Colonic mucosa (tissue), 4 donors: ENCODE measurements around the gene MAD1L1. TPM values are rescaled to one million over a fixed set of nuclear protein-coding genes. Genes with fewer than 3 reads are reported as not detected.

Experiments used
- DNase-seq: peaks from one replicate; pipeline ENCODE4 v3.0.0-alpha.2; 2020
- H3K27ac ChIP-seq: fragments of 200-600 bp; one replicate; pipeline ENCODE4 v1.8.0; 2021
- H3K27me3 ChIP-seq: fragments of 200-600 bp; one replicate; pipeline ENCODE4 v1.8.0; 2021
- H3K36me3 ChIP-seq: fragments of 200-600 bp; one replicate; pipeline ENCODE4 v1.8.0; 2021
- H3K4me1 ChIP-seq: fragments of 200-600 bp; one replicate; pipeline ENCODE4 v1.8.0; 2021; ENCODE audit warnings: mild to moderate bottlenecking
- H3K4me3 ChIP-seq: fragments of 200-600 bp; one replicate; pipeline ENCODE4 v1.8.0; 2021
- H3K9ac ChIP-seq, 2 donors: one replicate each; pipeline ENCODE4 v1.7.0; 2013; ENCODE audit warnings: control low read depth in 2 of 2, low read depth in 2 of 2, low read length in 2 of 2
- H3K9me3 ChIP-seq: fragments of 200-600 bp; one replicate; pipeline ENCODE4 v1.8.0; 2021
- CTCF ChIP-seq: fragments of 200-600 bp; IDR thresholded peaks from one replicate; pipeline ENCODE4 v1.8.0; 2022; ENCODE audit warnings: antibody characterized with exemption, mild to moderate bottlenecking
- intact Hi-C: fragments of 100-400 bp; cut with DNase I; formaldehyde crosslinking; loops from one replicate; pipeline ENCODE4 v1.14.1; 2022
- total RNA-seq, 2 donors: library from RNA; stranded (reverse); fragmentation: NEBNext Ultra II Directional in 1 of 2; extraction: Animal tissue kit (Norgen Biotek cat#: 25700) in 1 of 2; gene quantifications; one replicate each; pipeline ENCODE4 v1.2.1, GENCODE V29; 2021
- donor health status: healthy.
- donor health status: DM: no; HTN: no; CAD: no.
- donor health status: DM: no; HTN: no; CAD: no.

The MAD1L1 gene
- total RNA-seq, 2 donors from 2014 or later = 18.2 to 47.0 TPM

- Histone ChIP-seq H3K27me3 (no peaks in the 10 kb centered on the region), H3K4me1 (no peaks in the 10 kb centered on the region), H3K9me3 (no peaks in the 10 kb centered on the region), H3K27ac (no peak overlapping the region), H3K36me3 (no peaks in the 10 kb centered on the region), H3K9ac (no peak overlapping the region), H3K4me3 (no peak overlapping the region)
- DNase-seq = no peak
- no peak for TF ChIP-seq CTCF
- intact Hi-C loops = no loop called here
Measured at GRCh38 chr7:1859266-1860035, 373.3 kb downstream of the MAD1L1 start.

- no peaks in the 10 kb centered on the region for H3K36me3 ChIP-seq
- no peaks in the 10 kb centered on the region for H3K9me3 ChIP-seq
- intact Hi-C loops = no loop called here
- no peaks in the 10 kb centered on the region for H3K27me3 ChIP-seq
- H3K9ac ChIP-seq = no peak overlapping the region
- no peaks in the 10 kb centered on the region for H3K4me1 ChIP-seq
- no peak overlapping the region for H3K27ac ChIP-seq
- TF ChIP-seq CTCF = no peak
- no peak for DNase-seq
- H3K4me3 ChIP-seq = no peak overlapping the region
Measured at GRCh38 chr7:1858435-1859265, 374.1 kb downstream of the MAD1L1 start.

- TF ChIP-seq CTCF = no peak
- Histone ChIP-seq H3K9ac (no peak overlapping the region), H3K4me3 (no peak overlapping the region), H3K27ac (no peak overlapping the region), H3K27me3 (no peaks in the 10 kb centered on the region), H3K9me3 (no peaks in the 10 kb centered on the region), H3K36me3 (no peaks in the 10 kb centered on the region), H3K4me1 (no peaks in the 10 kb centered on the region)
- no peak for DNase-seq
- intact Hi-C loops = no loop called here
Measured at GRCh38 chr7:1857487-1858421, 375.0 kb downstream of the MAD1L1 start.

GRCh38 chr7:1856888-1857441 is 375.8 kb downstream of the MAD1L1 start:
- Histone ChIP-seq H3K9me3 (no peaks in the 10 kb centered on the region), H3K27me3 (no peaks in the 10 kb centered on the region), H3K4me3 (no peak overlapping the region), H3K27ac (no peak overlapping the region), H3K36me3 (no peaks in the 10 kb centered on the region), H3K9ac (no peak overlapping the region), H3K4me1 (no peaks in the 10 kb centered on the region)
- DNase-seq = no peak
- TF ChIP-seq CTCF = no peak
- intact Hi-C loops = no loop called here
